BE2C (cell line): Measurements from ENCODE around the gene SMU1.

Experiments
- DNase-seq: peaks from one replicate; pipeline ENCODE4 v3.0.0-alpha.2; 2020
- H3K27me3 ChIP-seq: fragments of 250-450 bp; sonication (Bioruptor Pico); 2 replicates; pipeline ENCODE4 v1.5.1; 2020; ENCODE audit warnings: mild to moderate bottlenecking
- H3K36me3 ChIP-seq: fragments of 250-450 bp; sonication (Bioruptor Pico); 2 replicates; pipeline ENCODE4 v1.5.1; 2020; ENCODE audit warnings: mild to moderate bottlenecking
- H3K4me1 ChIP-seq: fragments of 250-450 bp; sonication (Bioruptor Pico); 2 replicates; pipeline ENCODE4 v1.5.1; 2020
- H3K4me3 ChIP-seq: 2 replicates; pipeline ENCODE4 v1.5.1; 2011; ENCODE audit warnings: low read depth, low read length
- H3K9me3 ChIP-seq: fragments of 250-450 bp; sonication (Bioruptor Pico); 2 replicates; pipeline ENCODE4 v1.5.1; 2020
- TF ChIP-seq, protein P1 (sequence below): IDR thresholded peaks from 2 replicates; pipeline ENCODE4 v1.5.1; 2012; ENCODE audit warnings: mild to moderate bottlenecking, low read depth, low read length

SMU1 gene

DNA sequence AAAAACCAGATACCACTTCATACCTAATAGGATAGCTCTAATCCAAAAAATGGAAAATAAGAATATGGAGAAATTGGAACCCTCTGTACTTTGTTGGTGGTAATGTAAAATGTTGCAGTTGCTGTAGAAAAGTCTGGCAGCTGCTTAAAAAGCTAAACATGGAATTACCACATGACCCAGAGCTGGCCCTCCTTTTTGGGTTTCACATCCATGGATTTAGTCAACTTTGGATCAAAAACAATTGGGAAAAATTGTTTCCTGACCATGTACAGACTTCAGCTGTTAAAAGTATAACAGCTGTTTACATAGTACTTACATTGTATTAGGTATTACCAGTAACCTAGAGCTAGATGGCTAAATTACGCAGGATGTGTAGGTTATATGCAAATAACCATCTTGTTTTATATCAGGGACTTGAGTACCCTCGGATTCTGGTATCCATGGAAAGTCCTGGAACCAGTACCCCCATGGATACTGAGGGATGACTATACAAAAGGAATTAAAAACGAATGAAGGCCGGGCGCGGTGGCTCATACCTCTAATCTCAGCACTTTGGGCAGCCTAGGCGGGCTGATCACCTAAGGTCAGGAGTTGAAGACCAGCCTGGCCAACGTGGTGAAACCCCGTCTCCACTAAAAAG is 35.6 kb downstream of the SMU1 start:
- Histone ChIP-seq H3K27me3 (no peaks in the 10 kb centered on the region), H3K4me3 (no peak overlapping the region), H3K36me3 (peaks cover 48% of the 10 kb centered on the region), H3K9me3 (no peaks in the 10 kb centered on the region), H3K4me1 (no peaks in the 10 kb centered on the region)
- no peak for DNase-seq
- TF ChIP-seq, protein P1, sequence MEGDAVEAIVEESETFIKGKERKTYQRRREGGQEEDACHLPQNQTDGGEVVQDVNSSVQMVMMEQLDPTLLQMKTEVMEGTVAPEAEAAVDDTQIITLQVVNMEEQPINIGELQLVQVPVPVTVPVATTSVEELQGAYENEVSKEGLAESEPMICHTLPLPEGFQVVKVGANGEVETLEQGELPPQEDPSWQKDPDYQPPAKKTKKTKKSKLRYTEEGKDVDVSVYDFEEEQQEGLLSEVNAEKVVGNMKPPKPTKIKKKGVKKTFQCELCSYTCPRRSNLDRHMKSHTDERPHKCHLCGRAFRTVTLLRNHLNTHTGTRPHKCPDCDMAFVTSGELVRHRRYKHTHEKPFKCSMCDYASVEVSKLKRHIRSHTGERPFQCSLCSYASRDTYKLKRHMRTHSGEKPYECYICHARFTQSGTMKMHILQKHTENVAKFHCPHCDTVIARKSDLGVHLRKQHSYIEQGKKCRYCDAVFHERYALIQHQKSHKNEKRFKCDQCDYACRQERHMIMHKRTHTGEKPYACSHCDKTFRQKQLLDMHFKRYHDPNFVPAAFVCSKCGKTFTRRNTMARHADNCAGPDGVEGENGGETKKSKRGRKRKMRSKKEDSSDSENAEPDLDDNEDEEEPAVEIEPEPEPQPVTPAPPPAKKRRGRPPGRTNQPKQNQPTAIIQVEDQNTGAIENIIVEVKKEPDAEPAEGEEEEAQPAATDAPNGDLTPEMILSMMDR: no peak

DNA sequence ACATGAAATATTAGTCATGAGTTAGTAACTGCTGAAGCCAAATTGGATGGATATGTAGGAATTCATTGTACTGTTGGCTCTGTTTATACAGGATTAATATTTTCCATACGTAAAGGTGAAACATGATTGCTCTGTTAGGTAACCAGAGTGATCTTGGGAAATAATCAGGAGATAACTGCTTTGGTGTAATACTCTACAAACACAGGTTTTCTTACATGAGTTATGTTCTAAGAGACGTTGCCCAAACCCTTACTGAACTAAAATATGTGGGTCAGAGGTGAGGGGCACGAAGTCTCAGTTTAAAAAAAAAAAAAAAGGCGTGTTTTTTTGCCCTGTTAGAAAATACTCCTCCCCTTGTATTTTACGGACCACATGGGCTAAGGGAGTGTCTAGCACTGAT is 43.6 kb downstream of the SMU1 start:
- no peaks in the 10 kb centered on the region for H3K9me3 ChIP-seq
- H3K36me3 ChIP-seq: peaks cover 100% of the 10 kb centered on the region
- no peak for DNase-seq
- TF ChIP-seq, protein P1: no peak
- H3K4me3 ChIP-seq: no peak overlapping the region
- no peaks in the 10 kb centered on the region for H3K27me3 ChIP-seq
- peaks cover 6% of the 10 kb centered on the region for H3K4me1 ChIP-seq

DNA sequence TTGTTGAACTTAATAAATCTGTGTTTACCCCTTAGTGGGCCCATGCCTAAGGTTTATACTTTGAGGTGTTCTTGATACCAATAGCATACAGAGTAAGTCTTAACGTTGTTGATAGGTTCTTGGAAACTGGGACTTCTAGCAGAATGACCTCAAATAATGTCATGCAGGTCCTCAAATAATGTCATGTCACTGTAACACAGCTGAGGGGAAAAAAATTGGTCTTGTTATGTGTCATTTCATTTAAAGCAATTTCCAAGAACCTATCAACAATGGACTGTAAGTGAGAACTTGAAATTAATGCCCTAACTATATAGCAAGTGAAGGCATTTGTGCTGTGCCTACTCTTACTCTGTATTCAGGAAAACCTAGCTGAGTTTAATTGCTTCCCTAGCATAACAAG is 44.2 kb downstream of the SMU1 start:
- no peaks in the 10 kb centered on the region for H3K9me3 ChIP-seq
- H3K4me1 ChIP-seq: peaks cover 6% of the 10 kb centered on the region
- no peak overlapping the region for H3K4me3 ChIP-seq
- TF ChIP-seq, protein P1: no peak
- no peaks in the 10 kb centered on the region for H3K27me3 ChIP-seq
- peaks cover 100% of the 10 kb centered on the region for H3K36me3 ChIP-seq
- no peak for DNase-seq

DNA sequence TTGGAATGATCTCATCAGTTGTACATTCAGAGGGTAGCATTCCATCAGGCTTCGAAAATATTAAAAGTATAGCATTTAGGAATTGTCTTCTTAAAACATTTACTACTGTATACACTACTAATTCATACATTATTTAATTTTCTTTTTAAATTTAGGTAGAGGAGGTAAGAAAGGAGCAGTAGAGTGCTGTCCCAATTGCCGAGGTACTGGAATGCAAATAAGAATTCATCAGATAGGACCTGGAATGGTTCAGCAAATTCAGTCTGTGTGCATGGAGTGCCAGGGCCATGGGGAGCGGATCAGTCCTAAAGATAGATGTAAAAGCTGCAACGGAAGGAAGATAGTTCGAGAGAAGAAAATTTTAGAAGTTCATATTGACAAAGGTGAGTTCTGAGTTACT is 46.2 kb downstream of the SMU1 start:
- H3K27me3 ChIP-seq: no peaks in the 10 kb centered on the region
- H3K4me1 ChIP-seq: peaks cover 6% of the 10 kb centered on the region
- no peak for DNase-seq
- no peak overlapping the region for H3K4me3 ChIP-seq
- H3K9me3 ChIP-seq: no peaks in the 10 kb centered on the region
- TF ChIP-seq, protein P1: no peak
- peaks cover 90% of the 10 kb centered on the region for H3K36me3 ChIP-seq

DNA sequence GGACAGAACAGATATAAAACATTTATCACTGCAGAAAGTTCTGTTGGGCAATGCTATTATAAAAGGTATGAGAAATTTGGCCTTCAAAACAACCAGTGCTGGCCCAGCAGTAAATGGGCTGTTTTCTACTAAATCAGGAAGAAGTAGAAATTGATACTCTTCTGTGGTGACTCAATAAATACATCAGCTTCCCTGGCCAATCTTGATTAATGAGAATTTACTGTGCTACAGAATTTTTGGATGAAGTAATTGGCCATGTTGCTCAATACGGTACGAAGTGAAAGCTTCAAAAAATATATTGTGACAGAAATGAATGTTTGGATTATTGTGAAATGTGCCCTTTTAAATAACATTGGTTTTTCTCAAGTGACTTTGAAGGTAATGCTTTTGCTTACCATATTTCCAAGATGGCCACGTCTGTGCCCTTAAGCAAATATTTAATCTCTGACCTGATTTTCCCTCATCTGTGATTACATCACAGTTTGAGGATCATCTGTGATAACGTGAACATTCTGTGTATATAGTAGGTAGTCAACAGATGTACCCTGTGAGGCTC is 47.2 kb downstream of the SMU1 start:
- Histone ChIP-seq H3K36me3 (peaks cover 80% of the 10 kb centered on the region), H3K9me3 (no peaks in the 10 kb centered on the region), H3K27me3 (no peaks in the 10 kb centered on the region), H3K4me1 (peaks cover 6% of the 10 kb centered on the region), H3K4me3 (no peak overlapping the region)
- TF ChIP-seq, protein P1: no peak
- DNase-seq: no peak

DNA sequence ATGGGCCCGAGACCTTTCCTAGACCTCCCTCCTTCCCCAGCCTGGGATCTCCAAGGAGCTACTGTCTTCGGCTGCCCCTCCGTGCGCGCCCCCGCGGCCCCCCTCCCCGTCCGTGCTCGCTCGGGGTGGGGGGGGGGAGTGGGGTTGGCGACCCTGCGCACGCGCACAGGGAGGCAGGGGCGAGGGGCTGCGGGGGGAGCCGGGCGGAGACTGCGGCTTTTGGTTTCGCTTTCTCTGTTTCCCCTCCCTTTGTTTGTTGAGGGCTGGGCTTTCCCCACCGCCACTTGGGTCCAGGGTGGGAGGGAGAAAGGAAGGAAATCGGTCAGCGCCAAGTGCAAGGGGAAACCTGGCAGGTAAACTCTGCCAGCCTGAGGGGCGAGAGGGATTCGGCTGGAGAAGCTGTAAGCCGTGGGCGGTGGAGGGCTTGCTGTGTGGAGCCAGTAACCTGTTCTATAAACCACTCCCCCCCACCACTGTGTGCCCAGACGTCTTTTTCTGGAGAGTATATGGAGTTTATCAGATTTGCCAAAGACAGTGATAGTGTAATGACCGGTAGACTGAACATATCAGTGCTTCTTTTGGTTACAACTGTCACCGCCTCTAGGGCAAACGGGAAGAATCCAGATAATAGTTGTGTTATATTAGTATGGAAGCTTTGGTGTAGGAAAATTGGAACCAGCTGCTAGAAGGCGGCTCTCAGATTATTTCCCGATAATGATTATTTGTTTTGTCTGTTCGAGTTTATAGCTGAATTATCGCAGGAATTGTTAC is 50.7 kb downstream of the SMU1 start:
- Histone ChIP-seq H3K4me3 (peak overlapping the region; percentile 97), H3K27me3 (no peaks in the 10 kb centered on the region), H3K36me3 (peaks cover 48% of the 10 kb centered on the region), H3K9me3 (no peaks in the 10 kb centered on the region), H3K4me1 (peaks cover 6% of the 10 kb centered on the region)
- DNase-seq: peak; percentile 69
- TF ChIP-seq, protein P1: no peak
